Erythroblast (primary cell): Measurements from ENCODE around the gene DDX41.
"Not testable (repeated sequence)": the region's sequence is repeated elsewhere in the genome, so short reads cannot be mapped to it uniquely, and the experiment has no call there.

ENCODE experiments used
- DNase-seq, 2 experiments: peaks; one replicate each; lab custom pipeline; 2025; lab: John Stamatoyannopoulos, UW
- GATA1 ChIP-seq: IDR thresholded peaks from 2 replicates; pipeline ENCODE4 v1.6.1; 2011; ENCODE audit warnings: low read depth, mild to moderate bottlenecking, control low read depth, low read length, moderate library complexity
- POLR2A ChIP-seq: IDR thresholded peaks from 2 replicates; pipeline ENCODE4 v1.6.1; 2011; ENCODE audit warnings: mild to moderate bottlenecking, low read length

DDX41 gene

DNA sequence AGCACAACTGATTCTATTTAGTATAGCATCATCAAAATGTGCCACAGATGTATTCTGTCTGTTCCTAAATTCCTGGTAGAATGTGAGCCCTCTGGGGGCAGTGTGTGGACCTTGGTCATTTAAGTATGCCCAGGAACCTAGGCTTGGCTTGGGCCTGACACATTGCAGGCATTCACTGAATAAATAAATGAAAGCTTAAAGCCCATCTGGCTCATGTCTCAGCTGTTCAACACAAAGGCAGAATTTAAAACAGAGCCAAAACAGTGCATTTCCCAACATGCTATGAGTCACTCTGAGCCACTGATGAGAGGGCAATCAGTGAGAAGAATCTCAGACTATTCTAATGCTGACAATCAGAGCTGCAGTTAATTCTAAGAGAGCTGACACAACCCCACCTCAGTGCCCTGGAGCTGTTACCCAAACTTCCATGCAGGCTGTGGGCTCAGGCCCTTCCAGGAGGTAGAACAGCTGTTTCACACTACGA lies 29.5 kb upstream of the DDX41 start:
- peak in 1 of 2 experiments; percentile 41 for DNase-seq

DNA sequence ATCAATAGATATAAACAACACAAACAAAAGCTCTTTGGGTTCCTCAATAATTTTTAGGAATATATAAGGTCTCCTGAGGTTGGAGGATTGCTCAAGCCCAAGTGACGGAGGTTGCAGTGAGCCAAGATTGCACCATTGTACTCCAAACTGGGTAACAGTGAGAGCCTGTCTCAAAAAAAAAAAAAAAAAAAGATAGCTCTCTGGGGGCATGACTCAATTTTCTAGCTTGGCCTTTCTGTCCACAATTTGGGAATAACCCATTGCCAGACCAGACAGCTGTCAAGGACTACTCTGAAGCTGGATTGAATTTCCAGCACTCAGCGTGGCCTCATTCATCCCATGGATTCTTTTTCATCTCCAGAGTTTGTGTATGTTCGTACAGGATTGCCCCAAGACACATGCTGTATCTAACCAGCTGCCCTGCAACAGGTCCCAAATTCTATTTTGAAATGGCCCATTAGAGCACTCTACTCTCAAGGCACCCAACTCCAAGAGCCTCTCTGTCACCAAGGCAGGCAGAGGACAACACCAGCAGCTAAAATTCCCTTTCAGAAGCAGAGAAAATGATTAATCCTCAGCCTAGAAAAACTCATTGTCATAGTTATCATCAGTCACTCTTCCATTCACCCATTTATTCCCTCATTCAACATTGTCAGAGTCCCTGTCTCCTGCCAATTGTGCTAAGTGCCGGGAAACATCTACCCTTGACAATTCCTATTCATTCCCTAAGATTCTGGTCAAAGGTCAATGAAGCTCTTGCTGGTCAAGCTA lies 28.9 kb upstream of the DDX41 start:
- TF ChIP-seq POLR2A, result no peak
- TF ChIP-seq GATA1, result no peak

More for the DNA sequence above, 29.5 kb upstream of the DDX41 start:
- no peak for TF ChIP-seq GATA1
- TF ChIP-seq POLR2A, result no peak

DNA sequence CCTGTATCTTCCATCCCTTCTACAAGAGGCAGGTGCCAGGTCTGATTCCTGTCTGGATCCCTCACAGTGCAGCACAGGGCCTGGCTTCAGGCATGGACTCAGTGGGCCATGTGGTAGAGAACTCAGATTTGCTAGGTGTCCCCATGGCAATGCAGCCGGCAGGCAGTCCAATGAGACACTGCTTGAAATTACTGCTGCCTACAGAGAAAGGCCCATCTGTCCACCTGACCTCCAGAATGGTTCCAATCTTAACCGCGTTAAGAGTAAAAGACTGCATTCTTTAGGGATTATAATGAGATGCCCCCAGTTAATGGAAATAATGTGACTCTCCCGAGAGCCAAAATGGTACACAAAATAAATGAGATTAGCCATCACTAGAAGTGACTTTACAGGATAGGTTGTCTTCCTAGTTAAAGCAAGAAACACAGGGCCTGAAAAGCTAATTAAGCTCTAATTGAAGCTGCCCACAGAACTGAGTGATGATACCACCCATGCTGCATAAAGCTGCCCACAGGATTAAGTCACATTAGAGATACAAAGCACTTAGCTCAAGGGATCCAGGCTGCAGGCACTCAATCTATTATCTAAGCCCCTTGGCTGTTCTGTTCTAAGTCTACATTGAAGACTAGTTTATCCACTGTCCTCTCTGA lies 26.2 kb upstream of the DDX41 start:
- DNase-seq, result no peak
- TF ChIP-seq GATA1 (no peak), POLR2A (no peak)

More for the DNA sequence above, 28.9 kb upstream of the DDX41 start:
- peak in 1 of 2 experiments; percentile 62 for DNase-seq

DNA sequence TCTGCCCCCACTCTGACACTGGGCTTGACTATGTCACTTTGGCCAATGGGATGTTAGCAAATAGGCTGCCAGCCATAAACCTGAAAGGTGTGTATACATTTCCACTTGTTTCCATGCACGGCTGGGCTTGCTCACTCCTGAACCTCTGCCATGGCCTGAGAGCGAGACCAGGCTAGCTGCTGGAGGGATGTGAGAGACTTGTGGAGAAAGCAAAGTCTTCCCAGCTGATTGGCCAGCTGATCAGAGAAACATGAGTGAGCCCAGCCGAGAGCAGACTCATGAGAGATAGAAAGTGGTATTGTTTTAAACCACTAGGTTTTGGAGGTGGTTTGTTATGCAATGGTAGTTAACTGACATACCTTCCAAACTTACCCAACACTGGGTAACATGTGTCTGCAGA lies 23.7 kb upstream of the DDX41 start:
- no peak for DNase-seq
- no peak for TF ChIP-seq GATA1
- TF ChIP-seq POLR2A, result no peak

DNA sequence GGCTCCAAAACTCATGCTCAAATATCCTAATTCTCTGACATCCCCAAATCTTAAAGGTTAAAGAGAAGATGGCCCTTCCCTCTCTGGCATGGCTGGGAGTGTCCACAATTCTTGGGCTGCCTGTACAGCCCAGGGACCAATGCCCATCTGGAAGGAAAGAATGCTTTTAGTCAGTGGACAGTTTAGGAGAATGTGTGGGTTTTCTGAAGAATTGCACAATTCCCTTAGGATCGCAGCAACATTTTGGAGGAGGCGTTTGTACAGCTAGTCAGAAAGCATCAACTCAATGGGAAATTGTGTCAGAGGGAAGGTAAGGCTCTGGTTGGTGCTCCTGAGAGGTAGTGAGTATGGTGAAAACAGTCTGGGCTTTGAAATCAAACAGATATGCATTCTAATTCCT lies 22.6 kb upstream of the DDX41 start:
- TF ChIP-seq POLR2A (no peak), GATA1 (no peak)
- DNase-seq, result no peak

DNA sequence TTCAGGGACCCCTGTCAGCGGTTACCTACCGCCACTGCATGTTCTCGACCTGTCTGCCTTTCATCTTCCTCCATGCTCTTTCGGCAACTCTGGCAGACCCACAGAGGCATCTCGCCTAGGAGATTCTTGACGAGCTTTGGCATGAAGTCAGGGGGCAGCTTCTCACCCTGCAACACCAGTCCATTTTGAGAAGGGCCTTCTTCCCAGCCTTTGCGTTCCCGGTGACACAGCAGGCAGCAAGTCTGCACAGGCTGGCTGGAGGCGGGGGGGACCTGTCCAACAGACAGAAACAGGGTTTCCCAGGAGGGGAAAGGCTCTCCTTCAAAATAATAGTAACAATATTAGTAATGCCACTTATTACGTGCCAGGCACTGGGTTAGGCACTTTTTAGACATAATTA lies 22.1 kb upstream of the DDX41 start:
- TF ChIP-seq GATA1 (no peak), POLR2A (no peak)
- DNase-seq, result no peak

DNA sequence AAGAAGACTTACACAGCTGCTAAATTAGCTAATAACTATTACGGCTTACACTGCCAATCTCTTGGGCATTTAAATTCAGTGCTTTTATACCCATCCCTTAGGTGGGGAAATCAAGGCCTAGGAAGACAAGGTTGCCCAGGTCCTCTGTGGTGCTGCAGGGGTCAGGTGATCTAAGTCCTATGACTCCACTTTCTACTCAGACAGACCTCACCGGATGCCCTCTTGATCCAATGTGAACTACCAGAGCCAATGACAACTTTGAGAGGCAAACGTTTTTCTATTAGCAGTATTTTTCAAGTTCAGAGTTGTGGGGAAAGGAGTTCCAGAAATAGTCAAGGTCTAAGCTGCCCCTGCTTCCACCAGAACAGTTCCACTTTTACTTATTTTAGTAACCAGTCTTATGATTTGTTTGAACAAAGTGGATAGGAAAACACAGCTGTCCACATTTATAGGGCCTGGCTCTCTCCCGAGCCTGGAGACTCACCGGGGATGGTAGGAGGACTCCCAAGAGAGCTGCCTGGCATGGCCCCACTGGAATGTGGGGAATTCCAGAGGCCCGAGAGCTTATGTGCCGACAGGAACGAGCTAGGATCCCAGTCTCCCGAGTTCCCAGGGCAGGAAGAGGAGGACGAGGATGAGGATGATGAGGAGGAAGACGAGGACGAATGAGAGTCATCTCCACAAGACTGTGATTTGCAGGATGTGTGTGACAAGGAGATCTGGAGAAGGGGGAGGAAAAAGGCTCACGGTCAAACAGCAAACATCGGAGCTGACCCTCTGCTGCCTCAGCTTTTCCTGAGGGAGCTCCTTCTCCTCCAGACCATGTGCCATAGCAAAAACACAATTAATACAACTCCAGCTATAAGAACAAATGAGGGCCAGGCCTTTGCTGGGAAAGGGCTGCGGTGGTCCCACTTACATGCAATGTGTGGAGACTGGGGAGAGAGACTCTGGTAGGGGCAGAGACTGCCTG lies 20.9 kb upstream of the DDX41 start:
- TF ChIP-seq GATA1 (no peak), POLR2A (no peak)
- no peak for DNase-seq

DNA sequence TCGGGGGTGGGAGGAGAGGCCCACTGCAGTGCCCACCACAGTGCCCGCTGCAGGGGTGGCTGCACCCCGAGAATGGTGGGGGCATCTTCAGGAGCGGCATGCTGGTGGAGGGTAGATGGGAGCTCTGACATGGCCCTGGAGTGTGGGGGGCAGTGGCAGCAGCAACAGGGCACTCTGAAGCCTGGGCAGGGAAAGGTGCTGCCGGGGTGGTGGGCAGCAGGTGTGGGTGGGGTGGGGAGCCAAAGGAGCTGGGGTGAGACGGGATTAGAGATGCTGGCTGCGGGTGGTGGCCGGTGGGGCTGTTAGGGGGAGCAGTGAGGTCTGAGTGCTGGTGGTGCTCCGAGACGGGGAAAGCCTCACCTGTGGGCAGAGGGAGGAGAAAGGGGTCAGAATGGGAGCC lies 19.6 kb upstream of the DDX41 start:
- TF ChIP-seq GATA1 (no peak), POLR2A (no peak)
- DNase-seq, result no peak

DNA sequence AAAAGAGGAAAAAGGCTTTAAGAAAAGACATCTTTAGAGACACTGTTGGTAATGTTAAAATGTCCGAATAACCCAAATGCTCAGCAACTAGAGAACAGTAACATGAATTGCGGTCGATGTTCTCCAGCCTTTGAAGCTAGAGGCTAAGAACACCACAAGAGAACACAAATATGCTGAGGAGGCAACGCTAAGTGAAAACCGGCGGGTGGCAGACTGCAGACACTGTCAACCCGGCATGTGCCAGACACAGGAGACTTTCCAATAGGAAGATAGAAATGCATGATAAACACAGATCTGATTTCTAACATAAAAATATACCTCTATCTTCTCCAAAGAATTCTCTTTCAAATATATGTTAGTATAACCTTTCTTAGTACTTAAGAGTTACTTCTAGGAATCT lies 18.4 kb upstream of the DDX41 start:
- TF ChIP-seq POLR2A, result no peak
- TF ChIP-seq GATA1, result no peak

DNA sequence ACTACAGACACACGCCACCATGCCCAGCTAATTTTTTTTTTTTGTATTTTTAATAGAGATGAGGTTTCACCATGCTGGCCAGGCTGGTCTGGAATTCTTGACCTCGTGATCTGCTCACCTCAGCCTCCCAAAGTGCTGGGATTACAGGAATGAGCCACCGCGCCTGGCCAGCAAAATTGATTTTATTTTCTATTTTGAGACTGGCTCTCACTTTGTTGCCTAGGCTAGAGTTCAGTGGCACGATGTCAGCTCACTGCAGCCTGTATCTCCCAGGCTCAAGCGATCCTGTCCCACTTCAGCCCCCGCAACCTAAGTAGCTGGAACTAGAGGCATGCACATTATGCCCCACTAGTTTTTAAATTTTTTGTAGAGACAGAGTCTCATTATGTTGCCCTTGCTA lies 17.7 kb upstream of the DDX41 start:
- not testable (repeated sequence) for DNase-seq

More for the DNA sequence above, 18.4 kb upstream of the DDX41 start:
- no peak for DNase-seq

DNA sequence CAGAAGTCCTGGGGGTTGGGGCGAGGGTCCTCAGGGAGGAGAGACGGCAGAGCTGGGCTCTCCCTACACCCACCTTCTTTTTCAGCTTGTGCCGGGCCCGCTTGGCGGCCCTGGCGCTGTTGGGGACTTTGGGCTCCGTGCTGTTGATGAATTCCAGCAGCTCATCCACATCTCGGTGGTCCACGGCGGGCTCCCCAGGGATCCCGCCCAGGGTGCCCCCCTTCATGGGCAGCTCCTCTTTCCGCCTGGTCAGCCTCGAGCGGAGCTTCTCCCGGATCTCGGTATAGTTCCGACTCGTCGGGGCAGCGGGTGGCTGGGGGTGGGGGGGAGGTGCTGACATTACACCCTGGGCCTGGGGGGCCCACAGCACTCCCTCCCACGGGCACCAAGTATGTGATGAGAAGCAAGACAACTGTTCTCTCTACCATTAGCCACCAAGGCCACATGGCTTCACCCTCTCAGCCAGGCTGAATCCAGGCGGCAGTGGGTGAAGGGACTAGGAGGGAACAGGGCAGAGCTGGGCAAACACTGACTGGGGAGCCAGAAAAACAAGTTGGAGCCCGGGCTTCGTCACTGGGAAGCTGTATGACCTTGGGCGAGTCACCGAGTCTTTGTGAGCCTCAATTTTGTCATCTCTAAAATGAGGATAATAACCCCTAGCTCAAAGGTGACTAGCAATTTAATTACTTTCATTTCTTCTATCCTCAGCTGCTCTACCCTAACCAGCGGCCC lies 14.6 kb upstream of the DDX41 start:
- TF ChIP-seq POLR2A (no peak), GATA1 (no peak)
- DNase-seq, result no peak

DNA sequence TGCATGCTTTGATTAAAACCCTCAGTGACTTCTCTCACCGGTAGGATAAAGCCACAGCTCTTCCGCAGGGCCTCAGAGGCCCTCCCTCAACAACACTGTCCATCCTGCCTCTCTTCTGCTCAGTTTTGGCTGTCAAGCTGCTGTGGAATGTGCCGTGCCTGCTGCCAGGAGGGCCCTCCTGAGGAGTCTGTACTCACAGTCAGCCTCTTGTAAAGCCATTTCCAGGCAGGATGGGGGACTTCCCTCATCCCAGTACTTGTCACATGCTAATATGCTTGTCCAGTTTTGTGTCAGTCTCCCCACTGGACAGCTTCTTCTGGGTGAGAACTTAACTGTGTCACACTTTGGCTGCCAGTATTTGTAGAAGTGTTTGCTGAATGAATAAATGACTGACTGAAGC lies 13.9 kb upstream of the DDX41 start:
- no peak for DNase-seq
- no peak for TF ChIP-seq POLR2A
- TF ChIP-seq GATA1, result no peak
